ENCODE measurements around the gene SPNS2. TPM values are rescaled to one million over a fixed set of nuclear protein-coding genes. Genes with fewer than 3 reads are reported as not detected.

SPNS2 gene
- total and polyA plus RNA-seq, 2 donors (not counting 1 experiment from before 2014, with no cell fraction given), result 0.48 TPM; not detected in 1

- H3K9ac ChIP-seq (ENCODE audit: low read length), result no peak overlapping the region
- Mint-ChIP-seq H3K9me3 (ENCODE audit: insufficient read depth) (no peaks in the 10 kb centered on the region), H3K27me3 (peaks cover 11% of the 10 kb centered on the region), H3K27ac (no peak overlapping the region), H3K4me1 (peaks cover 2% of the 10 kb centered on the region), H3K4me3 (no peak overlapping the region)
- H3K27ac ChIP-seq (ENCODE audit: low read length in 2 of 2), result no peak overlapping the region
- ATAC-seq (ENCODE audit: low read depth) (no peak), DNase-seq (no peak)
- intact Hi-C loops (cut with micrococcal nuclease), result no loop called here
- H3K9me3 ChIP-seq (ENCODE audit: control extremely low read depth in 1 of 3, control insufficient read depth in 2 of 3, insufficient read depth in 1 of 3, low read length in 2 of 3), result no peaks in the 10 kb centered on the region
- no peaks in the 10 kb centered on the region for H3K79me2 ChIP-seq (ENCODE audit: control insufficient read depth, insufficient read depth, low read length)
- ChIA-PET POLR2A (no interaction called here), CTCF (no interaction called here)
- no peaks in the 10 kb centered on the region for H4K20me1 ChIP-seq (ENCODE audit: control insufficient read depth, insufficient read depth, low read length, poor library complexity, severe bottlenecking)
- no peak overlapping the region for H2AFZ ChIP-seq (ENCODE audit: insufficient read depth, low read depth, low read length, poor library complexity, severe bottlenecking)
- peaks cover 0 to 2% (median 0%) of the 10 kb centered on the region in 4 experiments for H3K27me3 ChIP-seq (replicated peaks in 1 of 4; ENCODE audit: control extremely low read depth in 1 of 4, control insufficient read depth in 3 of 4, insufficient read depth in 4 of 4, low read length in 3 of 4)
- H3K4me2 ChIP-seq (replicated peaks; ENCODE audit: low read depth, low read length, poor library complexity, severe bottlenecking), result no peak overlapping the region
- TF ChIP-seq EZH2 (IDR thresholded peaks at IDR 0.05; ENCODE audit: borderline replicate concordance, insufficient read depth, low read depth, low read length, poor library complexity, severe bottlenecking) (no peak), CTCF (IDR thresholded peaks at IDR 0.05) (no peak)
- peaks cover 0 to 12% of the 10 kb centered on the region in 2 experiments for H3K36me3 ChIP-seq (replicated peaks in 1 of 2; ENCODE audit: control extremely low read depth in 1 of 2, control insufficient read depth in 1 of 2, extremely low read depth in 1 of 2, insufficient read depth in 2 of 2, low read length in 1 of 2)
- 86% methylated on average over 20 of the region's 27 CpGs for WGBS (ENCODE audit: insufficient coverage)
- H3K4me3 ChIP-seq (ENCODE audit: control extremely low read depth in 1 of 5, extremely low read depth in 1 of 5, insufficient read depth in 1 of 5, low read depth in 2 of 5, low read length in 4 of 5), result no peak overlapping the region
- H3K4me1 ChIP-seq (ENCODE audit: control insufficient read depth in 2 of 2, insufficient read depth in 2 of 2, low read length in 2 of 2), result peaks cover 0 to 3% of the 10 kb centered on the region in 2 donors
These were observed 36.4 kb downstream of the SPNS2 start for GRCh38 chr17:4534928-4535666.

- 90% methylated on average over 19 of the region's 19 CpGs for WGBS (ENCODE audit: insufficient coverage)
- peaks cover 11% of the 10 kb centered on the region for H3K27me3 Mint-ChIP-seq
- intact Hi-C loops (cut with micrococcal nuclease), result no loop called here
- no peak overlapping the region for H3K9ac ChIP-seq (ENCODE audit: low read length)
- no peak overlapping the region for H3K27ac Mint-ChIP-seq
- peaks cover 0 to 16% of the 10 kb centered on the region in 2 experiments for H3K36me3 ChIP-seq (replicated peaks in 1 of 2; ENCODE audit: control extremely low read depth in 1 of 2, control insufficient read depth in 1 of 2, extremely low read depth in 1 of 2, insufficient read depth in 2 of 2, low read length in 1 of 2)
- H4K20me1 ChIP-seq (ENCODE audit: control insufficient read depth, insufficient read depth, low read length, poor library complexity, severe bottlenecking), result no peaks in the 10 kb centered on the region
- ATAC-seq (ENCODE audit: low read depth), result no peak
- no peaks in the 10 kb centered on the region for H3K27me3 ChIP-seq (replicated peaks in 1 of 4; ENCODE audit: control extremely low read depth in 1 of 4, control insufficient read depth in 3 of 4, insufficient read depth in 4 of 4, low read length in 3 of 4)
- peaks cover 0 to 3% of the 10 kb centered on the region in 2 donors for H3K4me1 ChIP-seq (ENCODE audit: control insufficient read depth in 2 of 2, insufficient read depth in 2 of 2, low read length in 2 of 2)
- no peaks in the 10 kb centered on the region for H3K9me3 Mint-ChIP-seq (ENCODE audit: insufficient read depth)
- no peak for DNase-seq
- no peak overlapping the region for H2AFZ ChIP-seq (ENCODE audit: insufficient read depth, low read depth, low read length, poor library complexity, severe bottlenecking)
- peaks cover 2% of the 10 kb centered on the region for H3K4me1 Mint-ChIP-seq
- H3K4me3 ChIP-seq (ENCODE audit: control extremely low read depth in 1 of 5, extremely low read depth in 1 of 5, insufficient read depth in 1 of 5, low read depth in 2 of 5, low read length in 4 of 5), result no peak overlapping the region
- POLR2A ChIA-PET, result no interaction called here
- no peak overlapping the region for H3K27ac ChIP-seq (ENCODE audit: low read length in 2 of 2)
- no peak overlapping the region for H3K4me3 Mint-ChIP-seq
- TF ChIP-seq EZH2 (IDR thresholded peaks at IDR 0.05; ENCODE audit: borderline replicate concordance, insufficient read depth, low read depth, low read length, poor library complexity, severe bottlenecking) (no peak), CTCF (IDR thresholded peaks at IDR 0.05) (no peak)
- H3K4me2 ChIP-seq (replicated peaks; ENCODE audit: low read depth, low read length, poor library complexity, severe bottlenecking), result no peak overlapping the region
- no peaks in the 10 kb centered on the region for H3K79me2 ChIP-seq (ENCODE audit: control insufficient read depth, insufficient read depth, low read length)
- CTCF ChIA-PET, result no interaction called here
- no peaks in the 10 kb centered on the region for H3K9me3 ChIP-seq (ENCODE audit: control extremely low read depth in 1 of 3, control insufficient read depth in 2 of 3, insufficient read depth in 1 of 3, low read length in 2 of 3)
These were observed 37.1 kb downstream of the SPNS2 start for GRCh38 chr17:4535667-4536258.

Measured in B cell (primary cell).